Measurements from ENCODE around the gene THSD4.

Gene THSD4

DNA sequence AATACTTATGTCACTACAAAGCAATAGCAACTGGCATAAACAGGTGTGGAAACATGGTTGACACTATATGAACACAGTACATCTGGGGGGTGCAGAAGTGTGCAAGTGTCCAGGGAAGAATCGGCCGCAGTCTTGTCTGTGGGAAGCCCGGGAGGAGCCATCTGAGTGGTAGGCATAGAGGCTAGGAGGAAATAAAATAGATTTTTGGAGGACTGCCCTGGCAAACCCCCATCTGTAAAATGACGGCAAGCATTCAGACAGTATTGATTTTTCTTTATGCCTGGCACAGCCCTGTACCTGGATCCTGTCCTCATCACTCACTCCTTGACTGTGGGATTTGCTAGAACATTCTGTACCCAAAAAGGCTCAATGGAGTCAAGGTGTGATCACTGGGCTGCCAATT lies 31.3 kb downstream of the THSD4 start:
- Histone ChIP-seq H3K27me3 (replicated peaks in 2 of 5; ENCODE audit: control insufficient read depth in 4 of 5, insufficient read depth in 5 of 5, low read length in 4 of 5) (peaks cover 0 to 3% (median 2%) of the 10 kb centered on the region in 5 experiments), H3K27ac (ENCODE audit: insufficient read depth in 1 of 2, low read depth in 1 of 2, low read length in 2 of 2, poor library complexity in 1 of 2, severe bottlenecking in 2 of 2) (no peak overlapping the region), H3K36me3 (ENCODE audit: control insufficient read depth in 4 of 4, insufficient read depth in 4 of 4, low read length in 3 of 4) (no peaks in the 10 kb centered on the region), H3K4me1 (ENCODE audit: control extremely low read depth in 1 of 4, control insufficient read depth in 4 of 4, insufficient read depth in 4 of 4, low read length in 3 of 4) (no peaks in the 10 kb centered on the region), H3K9me3 (ENCODE audit: control extremely low read depth in 1 of 5, control insufficient read depth in 4 of 5, insufficient read depth in 2 of 5, low read depth in 1 of 5, low read length in 4 of 5) (no peaks in the 10 kb centered on the region), H3K4me3 (ENCODE audit: control insufficient read depth in 1 of 7, extremely low read depth in 1 of 7, insufficient read depth in 4 of 7, low read depth in 2 of 7, low read length in 6 of 7) (no peak overlapping the region)
- DNase-seq, result no peak
- ChIA-PET POLR2A (no interaction called here), CTCF (no interaction called here)
- WGBS (ENCODE audit: insufficient coverage), result 97% methylated on average over 4 of the region's 4 CpGs

DNA sequence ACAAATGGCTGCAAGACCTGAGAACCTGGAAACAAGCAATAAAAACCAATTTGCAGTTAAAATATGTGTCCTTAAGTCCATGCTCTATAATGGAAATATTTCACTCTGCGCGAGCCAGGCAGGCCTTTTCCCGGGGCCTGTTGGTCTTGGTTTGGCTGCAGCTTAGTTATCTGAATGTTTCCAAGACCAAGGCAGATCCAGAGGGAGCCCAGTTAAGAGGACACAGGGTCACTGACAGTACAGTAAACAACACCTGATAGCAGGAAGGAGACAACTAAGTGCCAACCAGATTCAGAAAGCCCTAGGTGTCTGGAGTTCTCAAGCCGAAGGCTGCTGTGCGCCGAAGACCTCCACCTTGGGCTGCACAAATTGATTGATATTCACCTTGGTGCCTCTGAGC lies 32.8 kb downstream of the THSD4 start:
- H3K4me3 ChIP-seq (ENCODE audit: control insufficient read depth in 1 of 7, extremely low read depth in 1 of 7, insufficient read depth in 4 of 7, low read depth in 2 of 7, low read length in 6 of 7), result no peak overlapping the region
- H3K4me1 ChIP-seq (ENCODE audit: control extremely low read depth in 1 of 4, control insufficient read depth in 4 of 4, insufficient read depth in 4 of 4, low read length in 3 of 4), result no peaks in the 10 kb centered on the region
- no peak for DNase-seq
- no peaks in the 10 kb centered on the region for H3K9me3 ChIP-seq (ENCODE audit: control extremely low read depth in 1 of 5, control insufficient read depth in 4 of 5, insufficient read depth in 2 of 5, low read depth in 1 of 5, low read length in 4 of 5)
- H3K27me3 ChIP-seq (replicated peaks in 2 of 5; ENCODE audit: control insufficient read depth in 4 of 5, insufficient read depth in 5 of 5, low read length in 4 of 5), result peaks cover 0 to 5% (median 2%) of the 10 kb centered on the region in 5 experiments
- WGBS (ENCODE audit: insufficient coverage), result 89% methylated on average over 6 of the region's 6 CpGs
- no peak overlapping the region for H3K27ac ChIP-seq (ENCODE audit: insufficient read depth in 1 of 2, low read depth in 1 of 2, low read length in 2 of 2, poor library complexity in 1 of 2, severe bottlenecking in 2 of 2)
- ChIA-PET POLR2A (no interaction called here), CTCF (no interaction called here)
- no peaks in the 10 kb centered on the region for H3K36me3 ChIP-seq (ENCODE audit: control insufficient read depth in 4 of 4, insufficient read depth in 4 of 4, low read length in 3 of 4)

GRCh38 chr15:71149646-71150557 lies 34.6 kb downstream of the THSD4 start:
- Histone ChIP-seq H3K27ac (ENCODE audit: insufficient read depth in 1 of 2, low read depth in 1 of 2, low read length in 2 of 2, poor library complexity in 1 of 2, severe bottlenecking in 2 of 2) (no peak overlapping the region), H3K4me1 (ENCODE audit: control extremely low read depth in 1 of 4, control insufficient read depth in 4 of 4, insufficient read depth in 4 of 4, low read length in 3 of 4) (no peaks in the 10 kb centered on the region), H3K9me3 (ENCODE audit: control extremely low read depth in 1 of 5, control insufficient read depth in 4 of 5, insufficient read depth in 2 of 5, low read depth in 1 of 5, low read length in 4 of 5) (no peaks in the 10 kb centered on the region), H3K36me3 (ENCODE audit: control insufficient read depth in 4 of 4, insufficient read depth in 4 of 4, low read length in 3 of 4) (no peaks in the 10 kb centered on the region), H3K4me3 (ENCODE audit: control insufficient read depth in 1 of 7, extremely low read depth in 1 of 7, insufficient read depth in 4 of 7, low read depth in 2 of 7, low read length in 6 of 7) (no peak overlapping the region), H3K27me3 (replicated peaks in 2 of 5; ENCODE audit: control insufficient read depth in 4 of 5, insufficient read depth in 5 of 5, low read length in 4 of 5) (peaks cover 0 to 13% (median 0%) of the 10 kb centered on the region in 5 experiments)
- WGBS (ENCODE audit: insufficient coverage), result 91% methylated on average over 4 of the region's 7 CpGs
- CTCF ChIA-PET, result no interaction called here
- DNase-seq, result no peak
- POLR2A ChIA-PET, result no interaction called here

DNA sequence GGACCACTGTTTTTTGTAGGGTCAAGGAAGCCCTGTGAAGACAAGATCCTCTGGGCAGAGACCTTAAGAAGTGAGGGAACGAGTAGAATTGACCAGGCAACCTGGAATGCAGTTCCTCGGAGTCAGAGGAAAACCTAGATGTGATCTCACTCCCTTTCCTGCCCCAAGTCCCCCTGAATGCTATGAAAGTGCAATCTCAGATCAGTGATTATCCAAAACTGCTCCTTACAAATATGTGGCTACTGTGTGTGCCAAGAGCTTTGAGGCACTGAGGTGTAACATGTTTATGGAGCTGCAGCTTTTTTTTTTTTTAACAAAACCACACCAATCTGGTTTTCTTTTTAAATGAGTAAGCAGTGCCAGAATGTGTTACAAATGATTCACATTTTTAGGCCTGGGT lies 35.8 kb downstream of the THSD4 start:
- Histone ChIP-seq H3K4me1 (ENCODE audit: control extremely low read depth in 1 of 4, control insufficient read depth in 4 of 4, insufficient read depth in 4 of 4, low read length in 3 of 4) (no peaks in the 10 kb centered on the region), H3K9me3 (ENCODE audit: control extremely low read depth in 1 of 5, control insufficient read depth in 4 of 5, insufficient read depth in 2 of 5, low read depth in 1 of 5, low read length in 4 of 5) (no peaks in the 10 kb centered on the region), H3K4me3 (ENCODE audit: control insufficient read depth in 1 of 7, extremely low read depth in 1 of 7, insufficient read depth in 4 of 7, low read depth in 2 of 7, low read length in 6 of 7) (no peak overlapping the region), H3K27ac (ENCODE audit: insufficient read depth in 1 of 2, low read depth in 1 of 2, low read length in 2 of 2, poor library complexity in 1 of 2, severe bottlenecking in 2 of 2) (no peak overlapping the region), H3K36me3 (ENCODE audit: control insufficient read depth in 4 of 4, insufficient read depth in 4 of 4, low read length in 3 of 4) (no peaks in the 10 kb centered on the region), H3K27me3 (replicated peaks in 2 of 5; ENCODE audit: control insufficient read depth in 4 of 5, insufficient read depth in 5 of 5, low read length in 4 of 5) (peaks cover 0 to 17% (median 0%) of the 10 kb centered on the region in 5 experiments)
- ChIA-PET POLR2A (no interaction called here), CTCF (no interaction called here)
- 67% methylated on average over 2 of the region's 2 CpGs for WGBS (ENCODE audit: insufficient coverage)
- DNase-seq, result no peak

- DNase-seq, result no peak
- Histone ChIP-seq H3K27me3 (replicated peaks in 2 of 5; ENCODE audit: control insufficient read depth in 4 of 5, insufficient read depth in 5 of 5, low read length in 4 of 5) (peaks cover 0 to 19% (median 0%) of the 10 kb centered on the region in 5 experiments), H3K36me3 (ENCODE audit: control insufficient read depth in 4 of 4, insufficient read depth in 4 of 4, low read length in 3 of 4) (no peaks in the 10 kb centered on the region), H3K27ac (ENCODE audit: insufficient read depth in 1 of 2, low read depth in 1 of 2, low read length in 2 of 2, poor library complexity in 1 of 2, severe bottlenecking in 2 of 2) (no peak overlapping the region), H3K9me3 (ENCODE audit: control extremely low read depth in 1 of 5, control insufficient read depth in 4 of 5, insufficient read depth in 2 of 5, low read depth in 1 of 5, low read length in 4 of 5) (no peaks in the 10 kb centered on the region), H3K4me3 (ENCODE audit: control insufficient read depth in 1 of 7, extremely low read depth in 1 of 7, insufficient read depth in 4 of 7, low read depth in 2 of 7, low read length in 6 of 7) (no peak overlapping the region), H3K4me1 (ENCODE audit: control extremely low read depth in 1 of 4, control insufficient read depth in 4 of 4, insufficient read depth in 4 of 4, low read length in 3 of 4) (no peaks in the 10 kb centered on the region)
- 94% methylated on average over 5 of the region's 7 CpGs for WGBS (ENCODE audit: insufficient coverage)
- ChIA-PET POLR2A (no interaction called here), CTCF (interaction anchor here (0.6 kb wide), 1 partner anchor 1533 kb away, joined by 3 read pairs; the partner anchor contains the start of genes BBS4 and HIGD2B)
Measured at GRCh38 chr15:71152542-71152941, 37.3 kb downstream of the THSD4 start.

- no peaks in the 10 kb centered on the region for H3K9me3 ChIP-seq (ENCODE audit: control extremely low read depth in 1 of 5, control insufficient read depth in 4 of 5, insufficient read depth in 2 of 5, low read depth in 1 of 5, low read length in 4 of 5)
- no peak overlapping the region for H3K27ac ChIP-seq (ENCODE audit: insufficient read depth in 1 of 2, low read depth in 1 of 2, low read length in 2 of 2, poor library complexity in 1 of 2, severe bottlenecking in 2 of 2)
- H3K4me3 ChIP-seq (ENCODE audit: control insufficient read depth in 1 of 7, extremely low read depth in 1 of 7, insufficient read depth in 4 of 7, low read depth in 2 of 7, low read length in 6 of 7), result no peak overlapping the region
- H3K27me3 ChIP-seq (replicated peaks in 2 of 5; ENCODE audit: control insufficient read depth in 4 of 5, insufficient read depth in 5 of 5, low read length in 4 of 5), result peaks cover 0 to 19% (median 0%) of the 10 kb centered on the region in 5 experiments
- POLR2A ChIA-PET, result no interaction called here
- WGBS (ENCODE audit: insufficient coverage), result 70% methylated on average over 3 of the region's 8 CpGs
- H3K36me3 ChIP-seq (ENCODE audit: control insufficient read depth in 4 of 4, insufficient read depth in 4 of 4, low read length in 3 of 4), result no peaks in the 10 kb centered on the region
- H3K4me1 ChIP-seq (ENCODE audit: control extremely low read depth in 1 of 4, control insufficient read depth in 4 of 4, insufficient read depth in 4 of 4, low read length in 3 of 4), result no peaks in the 10 kb centered on the region
- CTCF ChIA-PET, result no interaction called here
- DNase-seq, result no peak
Measured at GRCh38 chr15:71153823-71154524, 38.7 kb downstream of the THSD4 start.

GRCh38 chr15:71154607-71155200 lies 39.4 kb downstream of the THSD4 start:
- Histone ChIP-seq H3K27ac (ENCODE audit: insufficient read depth in 1 of 2, low read depth in 1 of 2, low read length in 2 of 2, poor library complexity in 1 of 2, severe bottlenecking in 2 of 2) (no peak overlapping the region), H3K4me1 (ENCODE audit: control extremely low read depth in 1 of 4, control insufficient read depth in 4 of 4, insufficient read depth in 4 of 4, low read length in 3 of 4) (no peaks in the 10 kb centered on the region), H3K27me3 (replicated peaks in 2 of 5; ENCODE audit: control insufficient read depth in 4 of 5, insufficient read depth in 5 of 5, low read length in 4 of 5) (peaks cover 0 to 19% (median 0%) of the 10 kb centered on the region in 5 experiments), H3K9me3 (ENCODE audit: control extremely low read depth in 1 of 5, control insufficient read depth in 4 of 5, insufficient read depth in 2 of 5, low read depth in 1 of 5, low read length in 4 of 5) (no peaks in the 10 kb centered on the region), H3K36me3 (ENCODE audit: control insufficient read depth in 4 of 4, insufficient read depth in 4 of 4, low read length in 3 of 4) (no peaks in the 10 kb centered on the region), H3K4me3 (ENCODE audit: control insufficient read depth in 1 of 7, extremely low read depth in 1 of 7, insufficient read depth in 4 of 7, low read depth in 2 of 7, low read length in 6 of 7) (no peak overlapping the region)
- ChIA-PET CTCF (no interaction called here), POLR2A (no interaction called here)
- WGBS (ENCODE audit: insufficient coverage), result 88% methylated on average over 3 of the region's 4 CpGs
- DNase-seq, result no peak
